ENCODE measurements around the gene TANGO6.

The TANGO6 gene

GRCh38 chr16:68943961-68944360 is 100.6 kb downstream of the TANGO6 start:
- no peak for TF ChIP-seq ZFX (IDR thresholded peaks at IDR 0.05; ENCODE audit: borderline replicate concordance)
- no peak for TF ChIP-seq CTCF (IDR thresholded peaks at IDR 0.05)
- H3K27ac ChIP-seq: no peak overlapping the region

DNA sequence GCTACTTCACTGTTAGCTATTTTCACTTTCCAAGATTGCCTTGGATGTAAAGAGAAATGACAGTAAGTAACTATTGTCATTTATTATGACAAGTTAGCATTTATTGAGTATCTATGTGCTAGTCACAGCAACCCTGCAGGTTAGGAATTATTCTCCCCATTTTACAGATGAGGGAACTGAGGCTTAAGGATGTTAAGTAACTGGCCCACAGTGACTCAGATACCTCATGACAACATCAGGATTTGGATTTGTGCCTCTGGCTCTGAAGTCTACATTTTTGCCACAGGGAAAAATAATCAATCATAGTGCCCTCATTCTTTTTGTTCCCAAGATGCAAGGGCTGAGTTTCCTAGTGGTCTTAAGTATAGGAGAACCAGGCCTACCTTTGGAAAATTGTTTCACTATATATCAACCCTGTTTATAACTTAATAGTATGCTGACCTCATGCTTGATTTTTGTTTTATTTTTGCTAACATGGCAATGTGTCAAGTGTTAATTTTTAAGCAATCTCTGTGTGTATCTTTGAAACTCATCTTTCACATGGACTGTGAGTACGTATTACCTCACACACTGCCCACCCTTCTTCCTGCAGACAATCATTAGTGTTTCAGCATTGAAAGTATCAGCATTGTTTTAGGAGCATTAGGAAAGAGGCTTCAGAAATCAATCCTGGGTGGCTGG is 105.0 kb downstream of the TANGO6 start:
- H3K27ac ChIP-seq: no peak overlapping the region
- TF ChIP-seq ZFX (IDR thresholded peaks at IDR 0.05; ENCODE audit: borderline replicate concordance) (no peak), CTCF (IDR thresholded peaks at IDR 0.05) (no peak)

GRCh38 chr16:68951991-68952877 is 108.9 kb downstream of the TANGO6 start:
- TF ChIP-seq ZFX (IDR thresholded peaks at IDR 0.05; ENCODE audit: borderline replicate concordance) (no peak), CTCF (IDR thresholded peaks at IDR 0.05) (no peak)
- no peak overlapping the region for H3K27ac ChIP-seq

DNA sequence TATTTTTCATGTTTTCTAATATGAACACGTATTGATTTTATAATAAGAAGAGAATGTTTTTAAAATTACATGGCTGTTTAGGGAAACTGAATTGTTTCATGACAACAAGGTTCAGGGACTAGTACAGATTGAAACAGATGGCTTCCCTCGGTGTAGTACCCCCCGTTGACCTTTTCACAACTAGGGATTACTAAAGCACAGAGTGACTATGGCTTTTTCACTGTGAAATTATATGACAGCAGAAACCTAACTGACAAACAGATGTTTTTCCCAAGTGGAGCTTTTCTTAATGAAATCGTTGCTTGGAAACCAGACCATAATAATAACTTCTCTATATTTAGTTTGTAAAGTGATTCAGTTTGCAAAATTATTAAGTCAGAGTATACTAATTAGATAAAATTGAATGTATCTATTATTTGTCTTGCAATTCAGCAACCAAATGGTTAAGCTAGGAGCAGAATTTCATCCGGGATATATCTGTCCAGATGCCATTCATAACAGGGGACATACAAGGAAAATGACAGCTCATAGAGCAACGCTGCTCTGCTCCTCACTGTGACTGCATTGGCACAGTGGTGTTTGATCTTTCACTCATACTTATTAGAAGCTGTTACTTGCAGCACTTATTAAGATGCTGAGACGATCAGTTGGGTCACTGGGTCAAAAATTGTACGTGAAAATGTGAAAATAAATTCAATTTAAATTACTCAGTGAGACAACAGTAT is 111.7 kb downstream of the TANGO6 start:
- TF ChIP-seq ZFX (IDR thresholded peaks at IDR 0.05; ENCODE audit: borderline replicate concordance) (no peak), CTCF (IDR thresholded peaks at IDR 0.05) (no peak)
- no peak overlapping the region for H3K27ac ChIP-seq

DNA sequence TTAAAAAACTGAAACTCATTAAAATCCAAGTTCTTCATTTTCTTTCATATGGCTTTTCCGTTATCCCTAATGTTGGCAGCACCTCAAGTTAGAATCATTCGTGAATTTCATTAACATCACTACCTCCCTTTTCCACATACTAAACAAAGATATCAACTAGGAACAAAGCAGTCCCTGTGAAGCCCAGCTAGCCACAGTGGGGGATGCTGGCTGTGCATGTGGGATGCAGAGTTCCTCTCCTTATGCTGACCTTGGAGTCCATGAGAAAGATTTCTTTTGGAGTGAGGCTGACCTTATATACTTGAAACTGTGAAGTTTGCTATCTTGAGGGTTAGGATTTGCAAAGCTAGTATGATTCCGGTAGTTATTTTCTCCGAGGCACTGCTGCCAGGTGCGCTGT is 117.6 kb downstream of the TANGO6 start:
- no peak overlapping the region for H3K27ac ChIP-seq
- no peak for TF ChIP-seq ZFX (IDR thresholded peaks at IDR 0.05; ENCODE audit: borderline replicate concordance)
- TF ChIP-seq CTCF (IDR thresholded peaks at IDR 0.05): no peak

GRCh38 chr16:68961778-68962402 is 118.6 kb downstream of the TANGO6 start:
- no peak overlapping the region for H3K27ac ChIP-seq
- TF ChIP-seq CTCF (IDR thresholded peaks at IDR 0.05) (no peak), ZFX (IDR thresholded peaks at IDR 0.05; ENCODE audit: borderline replicate concordance) (no peak)
